ENCODE data around the gene SUSD5. TPM values are rescaled to one million over a fixed set of nuclear protein-coding genes. Genes with fewer than 3 reads are reported as not detected.

SUSD5 gene
- total RNA-seq, 1 experiment from 2014 or later, result 4.9 TPM

DNA sequence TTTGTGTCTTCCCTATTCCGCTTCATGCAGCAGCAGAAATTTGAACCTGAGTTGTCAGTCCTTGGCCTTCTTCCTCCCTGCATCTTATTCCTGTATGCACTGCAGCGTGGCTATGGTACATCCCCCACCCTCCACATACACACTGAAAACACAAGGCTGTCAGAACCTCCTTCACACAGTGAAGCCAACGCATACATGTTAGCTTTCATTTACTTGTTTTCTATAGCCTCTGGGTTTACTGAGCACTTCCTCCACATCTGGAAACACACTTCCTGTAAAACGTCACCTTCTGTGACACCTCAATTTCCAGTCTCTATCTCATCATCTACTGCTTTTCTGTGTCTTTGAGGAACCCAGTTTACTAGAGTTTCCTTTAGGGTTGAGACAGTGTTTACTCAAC, 47.0 kb downstream of the SUSD5 start:
- H3K4me1 Mint-ChIP-seq, result no peaks in the 10 kb centered on the region
- TF ChIP-seq, protein P1, sequence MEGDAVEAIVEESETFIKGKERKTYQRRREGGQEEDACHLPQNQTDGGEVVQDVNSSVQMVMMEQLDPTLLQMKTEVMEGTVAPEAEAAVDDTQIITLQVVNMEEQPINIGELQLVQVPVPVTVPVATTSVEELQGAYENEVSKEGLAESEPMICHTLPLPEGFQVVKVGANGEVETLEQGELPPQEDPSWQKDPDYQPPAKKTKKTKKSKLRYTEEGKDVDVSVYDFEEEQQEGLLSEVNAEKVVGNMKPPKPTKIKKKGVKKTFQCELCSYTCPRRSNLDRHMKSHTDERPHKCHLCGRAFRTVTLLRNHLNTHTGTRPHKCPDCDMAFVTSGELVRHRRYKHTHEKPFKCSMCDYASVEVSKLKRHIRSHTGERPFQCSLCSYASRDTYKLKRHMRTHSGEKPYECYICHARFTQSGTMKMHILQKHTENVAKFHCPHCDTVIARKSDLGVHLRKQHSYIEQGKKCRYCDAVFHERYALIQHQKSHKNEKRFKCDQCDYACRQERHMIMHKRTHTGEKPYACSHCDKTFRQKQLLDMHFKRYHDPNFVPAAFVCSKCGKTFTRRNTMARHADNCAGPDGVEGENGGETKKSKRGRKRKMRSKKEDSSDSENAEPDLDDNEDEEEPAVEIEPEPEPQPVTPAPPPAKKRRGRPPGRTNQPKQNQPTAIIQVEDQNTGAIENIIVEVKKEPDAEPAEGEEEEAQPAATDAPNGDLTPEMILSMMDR (conservative IDR thresholded peaks at IDR 0.05), result no peak
- H4K20me1 ChIP-seq (ENCODE audit: control insufficient read depth, insufficient read depth, insufficient read length), result no peaks in the 10 kb centered on the region

More for the DNA sequence above, 47.0 kb downstream of the SUSD5 start:
- no peak overlapping the region for H3K4me3 Mint-ChIP-seq
- H3K79me1 ChIP-seq (ENCODE audit: insufficient read depth, low read depth, low read length, poor library complexity, severe bottlenecking), result no peaks in the 10 kb centered on the region
- no CpG with 5 or more reads among the region's 4 CpGs for WGBS (ENCODE audit: extremely low coverage, insufficient read length, low lambda C conversion rate)
- H3K36me3 Mint-ChIP-seq (ENCODE audit: insufficient read depth in 1 of 3, low read depth in 3 of 3), result no peaks in the 10 kb centered on the region
- no peak overlapping the region for H4K5ac ChIP-seq (ENCODE audit: insufficient read length, low read depth, low read length)
- H2BK12ac ChIP-seq (ENCODE audit: insufficient read length, low read depth, low read length), result no peak overlapping the region
- no peaks in the 10 kb centered on the region for H3K27me3 ChIP-seq (ENCODE audit: insufficient read depth, low read length)
- DNase-seq, result no peak
- H3K9ac ChIP-seq (ENCODE audit: extremely low read depth, insufficient read length, low read length), result no peak overlapping the region
- H2AK5ac ChIP-seq (ENCODE audit: insufficient read length, low read length), result no peak overlapping the region
- no peak overlapping the region for H3K56ac ChIP-seq (ENCODE audit: insufficient read length, low read depth, low read length)
- no peak overlapping the region for H2BK5ac ChIP-seq (ENCODE audit: insufficient read length, low read length)
- H3K4ac ChIP-seq (ENCODE audit: low read depth, low read length), result no peak overlapping the region
- H2BK15ac ChIP-seq (ENCODE audit: low read depth, low read length), result no peak overlapping the region
- peak overlapping the region in 1 of 3 experiments; percentile 24; a peak in 1 of 7 replicates for H3K27ac Mint-ChIP-seq
- H3K4me1 ChIP-seq (ENCODE audit: insufficient read depth, low read length), result no peaks in the 10 kb centered on the region
- H3K9me3 ChIP-seq (ENCODE audit: control insufficient read depth, low read depth, low read length), result no peaks in the 10 kb centered on the region
- no peak overlapping the region for H3K18ac ChIP-seq (ENCODE audit: insufficient read length, low read depth, low read length)
- no peak overlapping the region for H3K23ac ChIP-seq (ENCODE audit: insufficient read length, low read depth, low read length)
- H2BK20ac ChIP-seq (ENCODE audit: low read depth, low read length, poor library complexity, severe bottlenecking), result no peak overlapping the region
- no peaks in the 10 kb centered on the region for H3K79me2 ChIP-seq (ENCODE audit: insufficient read depth, low read length)
- H2BK120ac ChIP-seq (ENCODE audit: low read depth, low read length, poor library complexity, severe bottlenecking), result no peak overlapping the region
- H3K14ac ChIP-seq (ENCODE audit: insufficient read depth, low read length), result no peak overlapping the region
- no peak overlapping the region for H2AFZ ChIP-seq (ENCODE audit: low read length)
- H3T11ph ChIP-seq (ENCODE audit: low read length), result no peak overlapping the region
- no peaks in the 10 kb centered on the region; a peak in 1 of 5 replicates for H3K9me3 Mint-ChIP-seq
- no peaks in the 10 kb centered on the region for H3K27me3 Mint-ChIP-seq (ENCODE audit: low read depth)
- H3K4me2 ChIP-seq (ENCODE audit: insufficient read depth, insufficient read length, low read length), result no peak overlapping the region
- no peak overlapping the region for H4K91ac ChIP-seq (ENCODE audit: insufficient read length, low read depth, low read length)
- no peaks in the 10 kb centered on the region for H3K23me2 ChIP-seq (ENCODE audit: insufficient read length, low read depth, low read length, poor library complexity, severe bottlenecking)
- H4K8ac ChIP-seq (replicated peaks; ENCODE audit: insufficient read length, low read depth, low read length), result no peak overlapping the region
- H3K27ac ChIP-seq (ENCODE audit: insufficient read length, low read depth, low read length), result no peak overlapping the region
